Osteoblast (primary cell): ENCODE measurements around the gene FOXD2. TPM values are rescaled to one million over a fixed set of nuclear protein-coding genes. Genes with fewer than 3 reads are reported as not detected.

Experiments
- DNase-seq: peaks from one replicate; pipeline ENCODE4 v3.0.0; 2011; ENCODE audit warnings: low spot score, mixed read lengths; ENCODE audit not compliant: insufficient read length; ENCODE audit errors: missing footprints
- H2AFZ ChIP-seq: 2 replicates; pipeline ENCODE4 v1.6.0; 2011; ENCODE audit warnings: mild to moderate bottlenecking, low read length
- H3K27ac ChIP-seq: 2 replicates; pipeline ENCODE4 v1.5.1; 2011; ENCODE audit warnings: mild to moderate bottlenecking, low read depth, low read length, moderate library complexity
- H3K27me3 ChIP-seq: 2 replicates; pipeline ENCODE4 v1.6.0; 2012; ENCODE audit warnings: mild to moderate bottlenecking, control low read depth, inconsistent platforms, low read length, moderate library complexity; ENCODE audit not compliant: insufficient read depth
- H3K36me3 ChIP-seq: 2 replicates; pipeline ENCODE4 v1.5.1; 2011; ENCODE audit warnings: mild to moderate bottlenecking, low read length, control low read depth, moderate library complexity; ENCODE audit not compliant: insufficient read depth
- H3K4me1 ChIP-seq: 2 replicates; pipeline ENCODE4 v1.5.1; 2011; ENCODE audit warnings: mild to moderate bottlenecking, low read length, control low read depth, moderate library complexity; ENCODE audit not compliant: insufficient read depth
- H3K4me2 ChIP-seq: 2 replicates; pipeline ENCODE4 v1.6.0; 2011; ENCODE audit warnings: mild to moderate bottlenecking, low read length; ENCODE audit not compliant: insufficient read depth
- H3K4me3 ChIP-seq: fragments of 200-600 bp; sonication (generic); 3 replicates; pipeline ENCODE4 v1.5.1; 2012; ENCODE audit warnings: mild to moderate bottlenecking, low read length, inconsistent platforms; ENCODE audit not compliant: insufficient read depth
- H3K79me2 ChIP-seq: 2 replicates; pipeline ENCODE4 v1.6.0; 2012; ENCODE audit warnings: mild to moderate bottlenecking, low read length, control low read depth, inconsistent platforms; ENCODE audit not compliant: insufficient read depth
- H3K9me3 ChIP-seq: 2 replicates; pipeline ENCODE4 v1.5.1; 2011; ENCODE audit warnings: low read depth, low read length, control low read depth
- H4K20me1 ChIP-seq: 2 replicates; pipeline ENCODE4 v1.6.0; 2012; ENCODE audit warnings: mild to moderate bottlenecking, low read length, control low read depth; ENCODE audit not compliant: insufficient read depth
- total RNA-seq: library from RNA; depleted of rRNA; stranded (reverse); fragments of >200 nt; gene quantifications from 2 replicates; pipeline ENCODE4 v1.2.3, GENCODE V29; 2012
- TF ChIP-seq, protein P1 (sequence below): IDR thresholded peaks from 2 replicates; pipeline ENCODE4 v1.5.1; 2011; ENCODE audit warnings: mild to moderate bottlenecking, low read depth, low read length, moderate library complexity; ENCODE audit errors: extremely low read depth

The FOXD2 gene
- total RNA-seq, 1 donor: 0.72 TPM

DNA sequence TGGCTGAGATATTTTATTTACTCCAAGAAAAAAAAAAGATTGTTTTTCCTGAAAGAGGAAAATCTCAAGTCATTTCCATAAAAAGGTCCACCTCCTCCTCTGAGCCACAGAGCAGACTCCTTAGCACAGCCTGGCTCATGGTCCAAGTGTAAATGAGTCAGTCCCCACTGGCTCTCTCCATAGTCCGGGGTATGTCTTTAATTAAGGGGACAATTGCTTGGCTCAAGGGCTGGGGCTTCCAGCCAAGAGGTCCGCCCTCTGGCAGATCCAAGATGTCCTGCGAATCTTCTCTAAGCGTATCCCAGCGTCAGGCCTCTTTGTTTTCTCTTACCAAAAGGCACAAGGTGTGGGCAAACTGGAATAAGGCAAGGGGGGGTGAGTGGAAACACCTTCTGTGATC lies 33.3 kb downstream of the FOXD2 start:
- H4K20me1 ChIP-seq: no peaks in the 10 kb centered on the region
- no peaks in the 10 kb centered on the region for H3K9me3 ChIP-seq
- no peaks in the 10 kb centered on the region for H3K4me1 ChIP-seq
- no peaks in the 10 kb centered on the region for H3K36me3 ChIP-seq
- H3K27ac ChIP-seq: no peak overlapping the region
- no peak for DNase-seq
- no peak overlapping the region for H3K4me3 ChIP-seq
- TF ChIP-seq, protein P1, sequence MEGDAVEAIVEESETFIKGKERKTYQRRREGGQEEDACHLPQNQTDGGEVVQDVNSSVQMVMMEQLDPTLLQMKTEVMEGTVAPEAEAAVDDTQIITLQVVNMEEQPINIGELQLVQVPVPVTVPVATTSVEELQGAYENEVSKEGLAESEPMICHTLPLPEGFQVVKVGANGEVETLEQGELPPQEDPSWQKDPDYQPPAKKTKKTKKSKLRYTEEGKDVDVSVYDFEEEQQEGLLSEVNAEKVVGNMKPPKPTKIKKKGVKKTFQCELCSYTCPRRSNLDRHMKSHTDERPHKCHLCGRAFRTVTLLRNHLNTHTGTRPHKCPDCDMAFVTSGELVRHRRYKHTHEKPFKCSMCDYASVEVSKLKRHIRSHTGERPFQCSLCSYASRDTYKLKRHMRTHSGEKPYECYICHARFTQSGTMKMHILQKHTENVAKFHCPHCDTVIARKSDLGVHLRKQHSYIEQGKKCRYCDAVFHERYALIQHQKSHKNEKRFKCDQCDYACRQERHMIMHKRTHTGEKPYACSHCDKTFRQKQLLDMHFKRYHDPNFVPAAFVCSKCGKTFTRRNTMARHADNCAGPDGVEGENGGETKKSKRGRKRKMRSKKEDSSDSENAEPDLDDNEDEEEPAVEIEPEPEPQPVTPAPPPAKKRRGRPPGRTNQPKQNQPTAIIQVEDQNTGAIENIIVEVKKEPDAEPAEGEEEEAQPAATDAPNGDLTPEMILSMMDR: no peak
- no peak overlapping the region for H2AFZ ChIP-seq
- H3K79me2 ChIP-seq: no peaks in the 10 kb centered on the region
- H3K4me2 ChIP-seq: no peak overlapping the region
- H3K27me3 ChIP-seq: no peaks in the 10 kb centered on the region

DNA sequence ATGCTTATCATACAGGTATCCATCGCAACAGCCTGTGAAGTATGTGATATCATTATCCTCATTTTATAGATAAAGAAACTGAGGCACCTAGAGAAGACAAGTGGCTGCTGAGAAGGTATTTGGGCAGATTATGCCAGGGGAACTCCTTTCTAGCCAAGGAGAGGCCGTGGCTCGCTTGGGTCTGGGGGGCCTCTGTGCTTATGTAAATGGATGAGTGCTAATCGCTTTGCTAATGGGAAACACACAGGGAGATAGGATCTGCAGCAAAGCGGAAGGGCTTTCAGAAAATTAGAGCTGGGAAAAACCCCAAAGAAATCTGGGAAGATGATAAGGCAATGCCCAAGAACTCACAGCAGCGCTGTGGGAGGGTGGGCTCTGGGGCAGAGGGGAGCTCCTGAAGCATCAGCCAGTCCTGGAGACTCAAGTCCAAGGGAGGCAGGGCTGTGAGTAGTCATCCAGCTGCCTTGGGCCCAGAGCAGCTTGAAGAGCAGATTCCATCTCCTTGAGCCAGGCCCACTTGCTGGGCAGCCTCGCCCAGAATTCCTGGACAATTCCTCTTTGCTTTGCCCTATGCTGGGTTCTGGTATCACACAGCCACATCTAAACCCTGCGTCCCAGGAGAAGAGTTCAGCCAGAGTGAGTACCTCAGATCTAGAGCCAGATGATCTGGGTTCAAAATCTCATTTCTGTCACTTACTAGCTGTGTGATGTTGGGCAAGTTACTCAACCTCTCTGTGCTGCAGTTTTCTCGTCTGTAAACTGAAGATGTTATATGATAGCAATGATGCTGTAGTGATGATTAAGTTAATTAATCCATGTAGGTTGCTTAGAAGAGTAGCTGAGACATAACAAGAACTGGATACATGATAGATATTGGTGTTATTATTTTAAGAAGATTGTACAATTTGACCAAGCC lies 36.7 kb downstream of the FOXD2 start:
- TF ChIP-seq, protein P1: no peak
- Histone ChIP-seq H4K20me1 (no peaks in the 10 kb centered on the region), H3K79me2 (no peaks in the 10 kb centered on the region), H3K9me3 (no peaks in the 10 kb centered on the region), H3K36me3 (no peaks in the 10 kb centered on the region), H3K27me3 (no peaks in the 10 kb centered on the region), H3K27ac (no peak overlapping the region), H2AFZ (no peak overlapping the region), H3K4me3 (no peak overlapping the region), H3K4me2 (no peak overlapping the region), H3K4me1 (no peaks in the 10 kb centered on the region)
- DNase-seq: no peak

DNA sequence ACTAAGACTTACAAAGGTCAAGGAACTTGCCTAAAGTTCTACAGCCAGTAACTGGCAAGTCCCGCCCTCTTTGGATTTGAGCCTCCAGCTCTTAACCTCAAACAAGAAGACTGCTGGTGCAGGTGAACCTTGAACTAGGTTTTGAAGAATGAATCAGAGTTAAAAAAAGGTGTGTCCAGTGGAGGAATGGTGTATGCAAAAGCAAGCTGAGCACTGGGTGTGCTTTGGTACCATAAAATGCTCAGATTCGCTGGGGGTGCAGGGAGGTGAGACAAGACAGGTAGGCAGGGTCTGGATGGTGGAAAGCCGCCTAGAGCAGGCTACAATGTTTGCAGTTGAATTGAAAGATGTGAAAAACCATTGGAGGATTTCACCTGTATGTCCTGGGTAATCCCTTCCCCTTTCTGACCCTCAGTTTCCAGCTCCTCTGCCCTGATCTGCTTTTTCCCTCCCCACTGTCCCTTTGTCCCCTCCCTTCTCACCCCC lies 39.8 kb downstream of the FOXD2 start:
- Histone ChIP-seq H3K4me3 (no peak overlapping the region), H3K36me3 (no peaks in the 10 kb centered on the region), H3K4me2 (no peak overlapping the region), H4K20me1 (no peaks in the 10 kb centered on the region), H3K9me3 (no peaks in the 10 kb centered on the region), H3K4me1 (no peaks in the 10 kb centered on the region), H3K27me3 (no peaks in the 10 kb centered on the region), H3K79me2 (no peaks in the 10 kb centered on the region), H2AFZ (no peak overlapping the region), H3K27ac (no peak overlapping the region)
- TF ChIP-seq, protein P1: no peak
- no peak for DNase-seq

DNA sequence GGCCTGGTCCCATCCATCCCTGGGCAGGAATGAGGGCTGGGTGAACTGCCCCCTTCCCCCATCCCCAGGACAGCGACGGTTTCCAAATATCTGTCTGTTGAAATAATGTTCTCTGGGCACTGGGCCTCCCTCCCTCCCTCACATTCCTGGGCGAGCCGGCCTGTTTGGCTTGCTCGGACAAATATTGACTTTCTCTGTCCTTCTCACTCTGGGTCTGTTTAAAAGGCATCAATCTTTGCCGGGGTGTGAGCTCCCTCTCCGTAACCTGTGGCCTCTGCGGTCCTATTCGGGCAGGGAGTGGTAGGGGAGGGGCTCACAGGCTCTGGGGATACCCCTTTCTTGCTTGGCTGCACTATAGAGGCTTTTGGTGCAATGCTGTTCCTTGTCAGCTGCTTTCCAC lies 40.2 kb downstream of the FOXD2 start:
- Histone ChIP-seq H3K36me3 (no peaks in the 10 kb centered on the region), H3K4me3 (no peak overlapping the region), H2AFZ (no peak overlapping the region), H3K27me3 (no peaks in the 10 kb centered on the region), H4K20me1 (no peaks in the 10 kb centered on the region), H3K4me1 (no peaks in the 10 kb centered on the region), H3K4me2 (no peak overlapping the region), H3K9me3 (no peaks in the 10 kb centered on the region), H3K79me2 (no peaks in the 10 kb centered on the region), H3K27ac (no peak overlapping the region)
- DNase-seq: no peak
- TF ChIP-seq, protein P1: no peak
